Measurements from ENCODE around the gene APH1B. TPM values are rescaled to one million over a fixed set of nuclear protein-coding genes. Genes with fewer than 3 reads are reported as not detected.

APH1B gene
- total RNA-seq, 1 experiment from 2014 or later, result 20.9 TPM

- Histone ChIP-seq H3K23ac (ENCODE audit: insufficient read length, low read depth, low read length) (no peak overlapping the region), H3K14ac (ENCODE audit: insufficient read depth, low read length) (no peak overlapping the region), H4K8ac (replicated peaks; ENCODE audit: insufficient read length, low read depth, low read length) (no peak overlapping the region), H3K27ac (ENCODE audit: insufficient read length, low read depth, low read length) (no peak overlapping the region), H2BK20ac (ENCODE audit: low read depth, low read length, poor library complexity, severe bottlenecking) (no peak overlapping the region), H2BK15ac (ENCODE audit: low read depth, low read length) (no peak overlapping the region), H3K18ac (ENCODE audit: insufficient read length, low read depth, low read length) (no peak overlapping the region), H3K27me3 (ENCODE audit: insufficient read depth, low read length) (no peaks in the 10 kb centered on the region), H3K9ac (ENCODE audit: extremely low read depth, insufficient read length, low read length) (no peak overlapping the region), H2BK5ac (ENCODE audit: insufficient read length, low read length) (no peak overlapping the region), H3K79me2 (ENCODE audit: insufficient read depth, low read length) (no peaks in the 10 kb centered on the region), H3K79me1 (ENCODE audit: insufficient read depth, low read depth, low read length, poor library complexity, severe bottlenecking) (no peaks in the 10 kb centered on the region), H3K56ac (ENCODE audit: insufficient read length, low read depth, low read length) (no peak overlapping the region), H3K4me1 (ENCODE audit: insufficient read depth, low read length) (no peaks in the 10 kb centered on the region), H4K20me1 (ENCODE audit: control insufficient read depth, insufficient read depth, insufficient read length) (no peaks in the 10 kb centered on the region), H3K9me3 (ENCODE audit: control insufficient read depth, low read depth, low read length) (no peaks in the 10 kb centered on the region), H2AFZ (ENCODE audit: low read length) (no peak overlapping the region), H3T11ph (ENCODE audit: low read length) (no peak overlapping the region), H3K23me2 (ENCODE audit: insufficient read length, low read depth, low read length, poor library complexity, severe bottlenecking) (no peaks in the 10 kb centered on the region), H4K5ac (ENCODE audit: insufficient read length, low read depth, low read length) (no peak overlapping the region), H2BK120ac (ENCODE audit: low read depth, low read length, poor library complexity, severe bottlenecking) (no peak overlapping the region), H3K4me2 (ENCODE audit: insufficient read depth, insufficient read length, low read length) (no peak overlapping the region), H2AK5ac (ENCODE audit: insufficient read length, low read length) (no peak overlapping the region), H2BK12ac (ENCODE audit: insufficient read length, low read depth, low read length) (no peak overlapping the region), H4K91ac (ENCODE audit: insufficient read length, low read depth, low read length) (no peak overlapping the region), H3K4ac (ENCODE audit: low read depth, low read length) (no peak overlapping the region)
- Mint-ChIP-seq H3K4me1 (0 out of 4 replicates have a peak, but pooled peaks cover 0 to 2% of the 10 kb centered on the region in 2 experiments), H3K27ac (no peak overlapping the region), H3K9me3 (no peaks in the 10 kb centered on the region), H3K27me3 (ENCODE audit: low read depth) (0 out of 2 replicates have a peak, but pooled peaks cover 2% of the 10 kb centered on the region), H3K4me3 (no peak overlapping the region), H3K36me3 (ENCODE audit: insufficient read depth in 1 of 3, low read depth in 3 of 3) (no peaks in the 10 kb centered on the region)
- DNase-seq, result no peak
- no CpG with 5 or more reads among the region's 10 CpGs for WGBS (ENCODE audit: extremely low coverage, insufficient read length, low lambda C conversion rate)
- no peak for TF ChIP-seq CTCF (conservative IDR thresholded peaks at IDR 0.05)
Measured at GRCh38 chr15:63330926-63331325, 53.5 kb downstream of the APH1B start.
